NCI-H2107 (cell line): ENCODE results near the gene OR10P1.
A peak's percentile ranks its signal among the peaks of the same experiment; 100 is the strongest.
"Not testable (repeated sequence)": the region's sequence is repeated elsewhere in the genome, so short reads cannot be mapped to it uniquely, and the experiment has no call there.

ENCODE experiments used
- DNase-seq: peaks from one replicate; lab custom pipeline; 2025; lab: John Stamatoyannopoulos, UW

OR10P1 gene

GRCh38 chr12:55636853-55637252 lies at the start of gene OR10P1:
TSS of gene OR10P1 (plus strand) at chr12:55636892. CDS start at chr12:55636892, 0 bp downstream.
- DNase-seq: no peak

- DNase-seq: not testable (repeated sequence)
Measured at GRCh38 chr12:55590152-55590551, 46.5 kb upstream of the OR10P1 start.

GRCh38 chr12:55607821-55608594 lies 28.7 kb upstream of the OR10P1 start:
- DNase-seq: no peak

- no peak for DNase-seq
Measured at GRCh38 chr12:55610598-55610997, 26.1 kb upstream of the OR10P1 start.

GRCh38 chr12:55612646-55613045 lies 24.0 kb upstream of the OR10P1 start:
- DNase-seq: no peak

- no peak for DNase-seq
Measured at GRCh38 chr12:55614764-55615163, 21.9 kb upstream of the OR10P1 start.

- peak; percentile 75 for DNase-seq
Measured at GRCh38 chr12:55619354-55620138, 17.1 kb upstream of the OR10P1 start.

GRCh38 chr12:55624056-55624455 lies 12.6 kb upstream of the OR10P1 start:
- DNase-seq: no peak

- DNase-seq: no peak
Measured at GRCh38 chr12:55626154-55626553, 10.5 kb upstream of the OR10P1 start.

- no peak for DNase-seq
Measured at GRCh38 chr12:55629058-55629841, 7.4 kb upstream of the OR10P1 start.

GRCh38 chr12:55631056-55631455 lies 5.6 kb upstream of the OR10P1 start:
- DNase-seq: no peak

GRCh38 chr12:55631733-55632132 lies 5.0 kb upstream of the OR10P1 start:
- no peak for DNase-seq

- no peak for DNase-seq
Measured at GRCh38 chr12:55633151-55633550, 3.5 kb upstream of the OR10P1 start.

- no peak for DNase-seq
Measured at GRCh38 chr12:55636116-55636655, 506 bp upstream of the OR10P1 start.

GRCh38 chr12:55637467-55637866 lies 775 bp downstream of the OR10P1 start:
- DNase-seq: no peak

- DNase-seq: no peak
Measured at GRCh38 chr12:55641595-55641994, 4.9 kb downstream of the OR10P1 start.

- DNase-seq: no peak
Measured at GRCh38 chr12:55642267-55642666, 5.6 kb downstream of the OR10P1 start.

- no peak for DNase-seq
Measured at GRCh38 chr12:55642669-55643068, 6.0 kb downstream of the OR10P1 start.

GRCh38 chr12:55644591-55644990 lies 7.9 kb downstream of the OR10P1 start:
- DNase-seq: no peak

- no peak for DNase-seq
Measured at GRCh38 chr12:55647027-55647426, 10.3 kb downstream of the OR10P1 start.

- not testable (repeated sequence) for DNase-seq
Measured at GRCh38 chr12:55650620-55651298, 14.1 kb downstream of the OR10P1 start.

- DNase-seq: no peak
Measured at GRCh38 chr12:55651299-55651683, 14.6 kb downstream of the OR10P1 start.
